GM18508 (cell line): ENCODE measurements around the gene ZNRF3.

Source experiments
- ATAC-seq: cut with Tn5 transposase; IDR thresholded peaks from one replicate; pipeline ENCODE4 v1.9.1; 2021; ENCODE audit warnings: moderate number of reproducible peaks; ENCODE audit not compliant: insufficient read depth, unreplicated experiment

The ZNRF3 gene

GRCh38 chr22:29103121-29103520 is 219.7 kb downstream of the ZNRF3 start:
- ATAC-seq = no peak

DNA sequence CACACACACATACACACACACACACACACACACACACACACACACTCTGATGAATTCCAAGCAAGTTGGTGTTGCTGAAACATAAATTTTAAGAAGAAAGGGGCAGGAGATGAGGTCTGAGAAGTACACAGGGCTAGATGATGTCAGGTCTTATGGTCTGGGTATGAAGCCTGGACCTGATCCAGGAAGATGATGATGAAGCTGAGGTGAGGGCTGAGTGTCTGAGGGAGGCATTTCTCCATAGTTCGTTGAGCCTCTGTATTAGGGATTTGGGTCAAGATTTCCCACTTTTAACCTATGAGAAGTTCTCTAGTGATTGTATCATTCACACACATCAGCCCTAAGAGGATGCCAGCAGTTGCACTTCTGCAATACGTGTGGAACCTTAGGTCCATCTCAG is 222.1 kb downstream of the ZNRF3 start:
- no peak for ATAC-seq

DNA sequence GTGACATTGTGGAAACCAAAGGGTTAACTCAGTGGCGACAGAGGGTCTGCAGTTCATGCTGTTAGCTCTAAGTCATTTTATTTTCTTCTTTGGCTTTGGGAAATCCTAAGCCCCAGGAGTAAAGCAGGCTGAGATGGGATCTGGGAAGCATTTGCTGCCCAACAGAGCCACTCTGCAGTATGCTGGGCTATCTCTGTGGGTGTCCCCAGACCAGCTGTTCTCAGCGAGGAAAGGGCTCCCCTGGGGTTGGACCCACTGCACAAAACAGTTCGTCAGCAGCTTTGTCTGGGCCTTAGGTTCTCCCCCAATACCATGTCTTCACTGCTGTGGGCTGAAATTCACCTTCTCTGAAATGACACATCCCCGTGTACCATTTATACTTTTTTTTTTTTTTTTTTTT is 223.5 kb downstream of the ZNRF3 start:
- ATAC-seq = no peak
